Tibial nerve (tissue), 4 donors: ENCODE results near the gene ACTR1A.

Experiments
- CTCF ChIP-seq, 5 experiments: fragments of 200-600 bp in 3 of 5; fragments of 450-650 bp in 2 of 5; sonication (generic) in 3 of 5; IDR thresholded peaks; one replicate each; pipeline ENCODE4 v1.5.1; 2016 to 2019; ENCODE audit warnings: antibody characterized with exemption in 5 of 5, mild to moderate bottlenecking in 3 of 5, moderate library complexity in 2 of 5
- EP300 ChIP-seq, 2 donors: sonication (generic); formaldehyde crosslinking; IDR thresholded peaks; one replicate each; pipeline ENCODE4 v1.6.1; 2017; ENCODE audit warnings: antibody characterized with exemption in 2 of 2, mild to moderate bottlenecking in 1 of 2
- POLR2A ChIP-seq, 2 donors: fragments of 450-650 bp; IDR thresholded peaks; one replicate each; pipeline ENCODE4 v1.6.1; 2017; ENCODE audit warnings: antibody characterized with exemption in 2 of 2, mild to moderate bottlenecking in 2 of 2, moderate library complexity in 2 of 2

DNA sequence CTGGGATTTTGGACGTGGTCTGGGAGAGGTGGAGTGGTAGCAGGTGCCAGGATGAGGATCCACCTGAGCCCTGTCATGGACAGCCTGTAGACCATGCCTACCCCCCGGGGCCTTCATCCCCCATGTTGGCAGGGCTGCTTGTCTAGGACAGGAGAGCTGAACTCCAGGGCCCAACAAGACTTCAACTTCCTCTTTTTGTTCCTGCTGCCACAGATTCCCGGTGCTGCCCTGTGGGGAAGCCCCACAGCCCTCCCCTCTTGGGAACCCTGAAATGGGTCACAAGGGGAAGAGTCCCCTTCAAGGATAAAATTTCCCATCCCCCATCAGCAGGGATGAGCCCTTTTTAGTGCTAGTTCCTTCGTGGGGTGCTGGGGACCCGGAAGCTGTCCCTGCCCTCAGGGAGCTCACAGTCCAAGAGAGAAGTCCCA is 68.9 kb downstream of the ACTR1A start:
- TF ChIP-seq CTCF (IDR thresholded peaks at IDR 0.05), result no peak
- TF ChIP-seq POLR2A (IDR thresholded peaks at IDR 0.05), result no peak
- TF ChIP-seq EP300 (IDR thresholded peaks at IDR 0.05), result no peak
